ENCODE measurements around the gene TYW1B. TPM values are rescaled to one million over a fixed set of nuclear protein-coding genes. Genes with fewer than 3 reads are reported as not detected.
"Not testable (repeated sequence)": the region's sequence is repeated elsewhere in the genome, so short reads cannot be mapped to it uniquely, and the experiment has no call there.

Gene TYW1B
- total and polyA plus RNA-seq, 2 of the 4 experiments (the other 2 are of a cell fraction): 1.0 to 1.8 TPM

GRCh38 chr7:72816370-72817157 lies 11.4 kb downstream of the TYW1B start:
- H3K4ac ChIP-seq (ENCODE audit: low read depth, low read length); CTCF ChIA-PET; POLR2A ChIA-PET (ENCODE audit: unreplicated experiment): not testable (repeated sequence)

More at GRCh38 chr7:72816370-72817157, 11.4 kb downstream of the TYW1B start:
- H3K9me3 ChIP-seq (ENCODE audit: control insufficient read depth, insufficient read depth, low read length); H2AFZ ChIP-seq (replicated peaks; ENCODE audit: low read length, poor library complexity); H3K79me1 ChIP-seq (ENCODE audit: low read depth in 1 of 2, low read length in 2 of 2); H4K8ac ChIP-seq (ENCODE audit: low read depth in 2 of 2, low read length in 2 of 2); H3K56ac ChIP-seq (ENCODE audit: extremely low read depth, insufficient read depth, low read length); H3K36me3 ChIP-seq (ENCODE audit: control insufficient read depth, insufficient read depth, low read length); H3K4me3 ChIP-seq (ENCODE audit: insufficient read depth, low read depth, low read length); BruUV-seq (replicated peaks); H3K14ac ChIP-seq (replicated peaks; ENCODE audit: low read depth, low read length); H3K9me1 ChIP-seq (ENCODE audit: insufficient read depth, low read length); H4K5ac ChIP-seq (ENCODE audit: low read depth, low read length); H2AK5ac ChIP-seq (ENCODE audit: low read depth, low read length); H2AK9ac ChIP-seq (replicated peaks; ENCODE audit: low read depth, low read length, poor library complexity); H4K20me1 ChIP-seq (ENCODE audit: insufficient read depth, low read length); intact Hi-C loops (cut with micrococcal nuclease); H3K9ac ChIP-seq (ENCODE audit: low read depth, low read length); H3K27me3 ChIP-seq (ENCODE audit: control insufficient read depth, insufficient read depth, low read length); H3K4me1 ChIP-seq (ENCODE audit: control insufficient read depth, insufficient read depth, low read length); H3K18ac ChIP-seq (ENCODE audit: low read depth, low read length); H4K91ac ChIP-seq (ENCODE audit: insufficient read depth, low read depth, low read length); H3K4me2 ChIP-seq (ENCODE audit: low read depth, low read length); H3K23ac ChIP-seq (ENCODE audit: low read depth, low read length); dilution Hi-C loops (cut with HindIII; ENCODE audit: low sequenced_read_pairs, unreplicated experiment); ATAC-seq (ENCODE audit: low read depth); H2BK5ac ChIP-seq (ENCODE audit: low read depth, low read length, poor library complexity, severe bottlenecking); H2BK20ac ChIP-seq (ENCODE audit: low read depth, low read length); H2BK15ac ChIP-seq (ENCODE audit: low read depth, low read length); DNase-seq; H3K27ac ChIP-seq (ENCODE audit: insufficient read depth, low read length); in situ Hi-C loops (cut with MboI; ENCODE audit: low sequenced_read_pairs); H2BK120ac ChIP-seq (ENCODE audit: low read depth, low read length): not testable (repeated sequence)
- 100% methylated on average over 1 of the region's 9 CpGs; no CpG with 5 or more reads in 1 of the 2 experiments for WGBS, 2 experiments (ENCODE audit: extremely low coverage in 2 of 2, insufficient read length in 1 of 2)

All from IMR-90 (cell line).